Fibroblast of peridontal ligament (primary cell): ENCODE results near the gene RANBP1.
A peak's percentile ranks its signal among the peaks of the same experiment; 100 is the strongest.

Source experiments
- DNase-seq: peaks from one replicate; pipeline ENCODE4 v3.0.0-alpha.2; 2010; ENCODE audit errors: extremely low read depth

Gene RANBP1

DNA sequence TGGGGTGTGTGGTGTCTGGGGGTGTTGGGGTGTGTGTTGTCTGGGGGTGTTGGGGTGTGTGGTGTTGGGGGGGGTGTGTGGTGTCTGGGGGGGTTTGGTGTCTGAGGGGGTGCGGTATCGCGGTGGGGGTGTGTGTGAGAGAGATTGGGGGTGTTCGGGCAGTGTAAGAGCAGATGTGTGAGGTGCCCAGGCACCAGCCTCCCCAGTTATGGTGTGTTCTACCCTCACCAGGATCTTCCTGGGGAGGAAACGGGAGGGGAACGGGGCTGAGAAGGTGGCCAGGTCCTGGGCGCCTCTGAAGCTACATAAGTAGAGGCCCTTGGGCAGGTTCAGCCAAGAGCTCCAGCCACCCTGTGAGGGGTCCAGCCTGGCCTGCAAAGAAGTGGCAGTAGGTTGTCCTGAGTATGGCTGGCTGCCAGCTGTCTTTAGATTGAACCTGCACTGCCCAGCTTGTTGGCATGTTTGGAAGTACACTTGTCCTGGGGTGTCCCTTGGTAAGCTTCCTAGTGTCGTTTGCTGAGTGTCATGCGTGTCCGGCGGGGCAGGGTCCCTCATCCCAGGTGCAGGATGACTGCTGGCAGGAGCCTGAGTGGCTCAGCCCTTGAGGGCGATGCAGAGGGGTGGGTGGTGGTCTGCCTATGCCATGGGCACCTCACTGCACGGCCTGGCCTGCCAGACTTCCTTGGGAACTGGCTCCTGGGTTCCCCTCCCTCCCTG, 7.6 kb downstream of the RANBP1 start:
- DNase-seq: no peak

DNA sequence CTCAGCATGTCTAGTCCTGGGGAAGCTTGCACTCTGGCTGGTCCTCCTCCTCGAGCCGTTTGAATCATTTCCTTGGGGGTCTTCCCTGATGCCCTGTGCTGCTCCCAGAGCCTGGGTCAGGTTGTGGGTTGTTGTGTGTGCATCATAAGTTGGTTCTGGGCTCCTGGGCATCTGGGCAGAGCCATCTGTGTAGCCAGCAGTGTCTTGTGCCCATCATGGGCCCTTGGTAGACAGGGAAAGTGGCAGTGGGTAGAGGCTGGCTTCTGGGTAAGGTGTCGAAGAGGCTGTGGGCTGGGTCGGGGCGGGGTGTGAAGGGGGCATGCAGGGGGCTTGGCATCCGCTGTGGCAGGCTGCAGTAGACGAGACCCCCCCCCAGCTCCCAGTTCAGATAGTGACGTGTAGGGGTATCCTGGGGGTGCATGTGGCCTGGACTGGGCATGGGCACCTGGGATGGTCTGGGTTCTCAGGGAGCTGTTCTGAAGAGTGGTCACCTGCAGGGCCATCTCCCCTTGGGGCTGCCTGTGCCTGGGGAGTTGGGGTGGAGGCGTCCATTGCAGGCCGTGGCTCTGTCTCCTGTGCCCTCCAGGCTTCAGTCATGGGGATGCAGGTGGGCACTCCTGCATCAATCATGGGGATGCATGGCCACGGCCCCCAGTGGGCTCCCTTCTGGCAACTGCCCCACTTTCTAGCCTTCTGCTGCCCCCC, 8.3 kb downstream of the RANBP1 start:
- DNase-seq: no peak

DNA sequence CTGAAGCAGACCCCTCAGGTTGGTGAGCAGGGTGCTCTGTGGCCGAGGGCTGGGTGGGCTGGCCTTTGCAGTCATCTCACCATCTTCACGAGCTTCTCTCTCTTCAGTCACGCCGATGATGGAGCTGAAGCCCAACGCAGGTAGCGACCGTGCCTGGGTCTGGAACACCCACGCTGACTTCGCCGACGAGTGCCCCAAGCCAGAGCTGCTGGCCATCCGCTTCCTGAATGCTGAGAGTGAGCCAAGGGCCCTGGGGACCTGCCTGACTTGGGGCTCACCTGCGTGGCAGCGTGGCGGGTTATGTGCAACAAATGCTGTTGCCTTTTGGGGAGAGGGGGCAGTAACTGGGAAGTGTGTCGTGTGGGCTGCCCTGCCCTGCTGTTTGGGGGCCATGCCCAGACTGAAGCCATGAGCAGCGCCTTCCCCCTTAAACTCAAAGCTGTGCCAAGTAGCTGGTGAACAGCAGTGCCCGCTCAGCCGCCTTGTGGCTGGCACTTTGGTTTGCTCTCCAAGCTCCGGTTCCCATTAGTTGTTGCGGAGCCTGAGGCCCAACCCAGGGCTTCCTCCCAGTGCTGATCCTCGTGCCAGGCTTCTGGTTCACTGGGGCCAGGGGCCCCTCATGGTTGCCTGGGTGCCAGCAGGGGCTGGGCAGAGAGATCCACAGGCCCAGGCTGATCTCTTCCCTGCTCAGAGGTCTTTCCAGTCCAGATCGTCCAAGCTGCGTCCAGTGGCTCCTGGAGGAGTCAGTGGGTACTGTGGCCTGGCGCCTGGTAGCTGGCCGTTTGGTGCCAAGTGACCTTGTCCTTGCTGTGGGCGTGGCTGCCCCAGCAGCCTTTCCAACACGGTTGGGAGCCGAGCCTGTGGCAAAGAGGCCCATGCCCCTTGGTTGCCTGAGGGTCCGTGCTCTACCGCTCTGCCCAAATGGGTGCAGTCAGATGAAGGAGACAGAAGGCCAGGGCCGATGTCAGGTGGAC, 9.6 kb downstream of the RANBP1 start:
- no peak for DNase-seq

DNA sequence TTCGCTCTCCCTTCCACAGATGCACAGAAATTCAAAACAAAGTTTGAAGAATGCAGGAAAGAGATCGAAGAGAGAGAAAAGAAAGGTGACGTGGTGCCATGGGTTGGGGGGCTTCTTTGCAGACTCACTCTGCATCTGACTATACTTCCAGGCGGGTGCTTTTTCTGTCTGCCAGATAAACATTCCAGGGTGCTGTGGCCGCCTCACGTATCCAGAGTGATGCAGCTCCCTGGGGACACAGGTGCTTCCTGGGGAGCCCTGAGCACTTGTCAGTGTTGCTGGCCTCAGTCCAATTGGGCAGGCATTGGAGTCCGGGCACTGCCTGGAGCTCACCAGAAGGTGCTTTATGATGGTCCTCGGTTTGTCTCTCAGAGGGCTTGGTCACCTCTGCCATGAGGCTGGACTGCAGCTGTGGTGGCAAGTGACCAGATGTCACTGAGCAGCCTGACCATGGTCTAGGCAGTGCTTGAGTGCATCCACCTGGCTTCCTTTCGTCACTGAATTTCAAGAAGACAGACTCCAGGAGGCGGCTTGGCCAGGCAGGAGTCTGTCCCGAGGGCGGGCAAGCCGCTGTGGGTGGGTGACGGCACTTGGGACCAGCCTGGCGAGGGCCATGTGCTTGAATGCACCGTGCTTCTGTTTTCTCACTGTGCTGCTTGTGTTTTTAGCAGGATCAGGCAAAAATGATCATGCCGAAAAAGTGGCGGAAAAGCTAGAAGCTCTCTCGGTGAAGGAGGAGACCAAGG, 10.6 kb downstream of the RANBP1 start:
- DNase-seq: no peak

DNA sequence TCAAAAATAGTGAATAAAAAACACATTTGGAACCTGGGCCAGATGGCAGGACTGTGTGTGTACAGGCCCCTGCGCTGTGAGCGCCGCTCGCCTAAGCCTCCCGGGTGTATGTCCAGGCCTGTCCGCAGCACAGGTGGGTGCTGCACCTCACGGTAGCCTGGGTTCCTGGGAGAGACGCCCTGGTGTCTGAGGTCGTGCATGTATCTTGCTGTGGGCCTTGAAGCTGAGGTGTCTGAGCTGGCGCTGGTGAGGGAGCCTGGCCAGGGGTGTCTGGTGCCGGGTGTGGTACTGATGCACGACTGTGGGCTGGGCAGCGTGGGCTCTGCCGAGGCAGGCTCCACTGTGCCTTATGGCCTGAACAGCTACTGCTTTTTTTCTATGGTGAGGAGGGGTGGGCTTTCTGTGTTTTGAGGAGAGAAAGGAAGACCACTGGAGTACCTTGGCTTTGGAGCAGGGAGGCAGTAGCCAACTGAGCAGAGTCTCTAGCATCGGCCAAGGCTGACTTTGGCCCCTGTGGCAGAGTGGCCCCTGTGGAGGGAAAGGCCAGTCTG, 11.5 kb downstream of the RANBP1 start:
- no peak for DNase-seq

DNA sequence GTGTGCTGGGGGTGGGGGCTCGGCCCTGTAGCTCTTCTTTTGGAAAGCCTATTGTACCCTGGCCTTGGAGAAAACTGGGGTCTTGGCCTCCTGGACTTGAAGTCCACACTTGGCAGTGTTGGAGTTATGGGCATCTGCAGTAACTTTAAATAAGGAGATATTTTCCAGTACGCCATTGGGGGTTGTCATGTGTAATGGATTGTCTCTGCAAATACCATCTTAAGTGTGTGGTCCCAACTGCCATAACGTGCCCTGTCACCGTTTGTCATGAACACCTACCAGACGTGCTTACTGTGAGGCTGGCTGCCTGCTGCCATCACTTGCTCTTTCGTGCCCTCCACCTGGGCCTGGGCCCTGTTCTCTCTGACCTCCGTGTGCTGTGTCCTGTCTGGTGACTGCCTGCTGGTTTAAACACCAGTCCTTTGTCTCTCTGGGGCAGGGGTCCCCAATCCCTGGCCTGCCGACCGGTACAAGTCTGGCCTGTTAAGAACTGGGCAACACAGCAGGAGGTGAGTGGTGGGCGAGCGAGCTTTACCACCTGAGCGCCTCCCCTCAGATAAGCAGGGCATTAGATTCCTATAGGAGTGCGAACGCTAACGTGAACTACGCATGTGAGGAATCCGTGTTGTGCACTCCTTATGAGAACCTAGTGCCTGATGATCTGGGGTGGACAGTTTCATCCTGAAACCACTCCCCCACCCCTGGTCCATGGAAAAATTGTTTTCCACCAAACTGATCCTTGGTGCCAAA, 12.1 kb downstream of the RANBP1 start:
- no peak for DNase-seq

DNA sequence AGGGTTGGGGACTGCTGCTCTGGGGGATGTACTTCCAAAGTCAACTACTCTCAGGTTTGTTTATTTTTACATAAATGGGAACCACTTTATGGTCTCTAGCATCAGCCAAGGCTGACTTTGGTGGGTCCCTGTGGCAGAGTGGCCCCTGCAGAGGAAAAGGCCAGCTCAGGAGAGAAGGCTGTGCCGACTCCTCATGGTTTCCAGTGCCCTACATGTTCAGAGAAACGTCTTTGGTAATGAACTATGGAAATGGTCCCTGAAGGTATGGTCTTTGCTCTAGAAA, 12.7 kb downstream of the RANBP1 start:
- DNase-seq: no peak

DNA sequence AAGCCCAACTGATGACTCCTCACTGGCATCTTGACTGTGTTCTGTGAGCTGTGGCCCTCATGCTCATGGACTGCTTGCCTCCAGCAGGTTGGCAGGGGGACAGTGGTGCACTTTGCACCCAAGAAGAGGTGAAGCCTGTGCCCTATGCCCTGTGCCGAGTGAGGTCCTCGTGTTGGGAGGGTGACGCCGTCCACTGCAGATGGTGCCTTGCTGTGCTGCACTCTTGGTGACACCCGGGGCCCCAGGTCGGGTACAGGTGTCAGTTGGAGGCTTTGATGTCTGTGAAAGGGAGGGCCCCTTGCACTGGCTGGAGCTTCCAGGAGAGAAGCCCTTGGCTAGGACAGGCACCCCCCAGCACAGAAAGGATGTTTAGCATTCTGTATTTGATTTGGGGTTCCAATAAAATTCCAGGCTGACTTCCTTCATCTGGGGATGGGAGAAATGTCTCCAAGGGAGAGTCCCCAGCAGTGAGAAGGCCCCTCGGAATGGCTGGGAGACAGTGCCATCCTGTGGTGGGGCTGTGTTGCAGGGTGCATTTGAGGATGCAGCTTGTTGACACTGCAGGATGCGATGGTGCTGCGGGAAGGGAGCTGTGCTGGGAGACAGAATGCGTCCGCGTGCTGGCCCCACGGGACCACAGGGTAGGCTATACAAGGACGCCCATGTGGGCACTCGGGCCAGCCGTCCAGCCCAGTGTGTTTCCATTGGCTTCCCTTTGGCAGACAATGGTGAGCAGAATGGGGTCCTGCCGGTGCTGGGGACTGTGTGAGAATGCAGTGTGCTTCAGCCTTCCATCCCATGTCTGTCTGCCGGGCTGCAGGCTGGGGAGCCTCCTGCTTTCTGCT, 13.2 kb downstream of the RANBP1 start:
- no peak for DNase-seq

DNA sequence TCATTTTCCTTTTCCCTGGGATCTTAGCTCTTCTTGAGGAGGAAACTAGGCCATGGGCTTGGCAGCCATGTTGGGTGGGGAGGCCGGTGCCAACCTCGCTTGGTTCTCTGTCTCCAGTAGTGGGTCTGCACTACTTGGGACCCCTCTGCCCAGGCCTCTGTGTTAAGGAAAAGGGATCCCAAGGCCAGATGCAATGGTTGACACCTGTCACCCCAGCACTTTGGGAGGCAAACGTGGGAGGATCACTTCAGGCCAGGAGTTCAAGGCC, 13.8 kb downstream of the RANBP1 start:
- no peak for DNase-seq

DNA sequence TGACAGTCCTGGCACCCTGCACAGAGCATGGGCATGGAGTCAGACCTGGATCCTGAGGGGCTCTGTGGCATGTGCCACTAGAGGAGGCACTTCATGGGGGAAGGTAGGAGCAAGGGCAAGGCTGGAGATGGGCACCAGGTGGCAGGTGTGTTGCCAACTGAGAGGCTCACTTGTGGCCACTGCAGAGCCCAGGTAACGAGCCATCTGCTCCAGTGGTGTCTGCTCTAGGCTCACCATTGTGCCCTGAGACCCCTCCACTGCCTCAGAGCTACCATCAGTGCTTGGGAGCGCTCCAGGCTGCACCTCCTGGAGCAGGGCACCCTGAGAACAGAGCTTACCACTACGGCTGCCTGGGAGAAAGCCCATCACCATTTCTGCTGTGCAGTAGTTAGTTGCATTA, 14.4 kb downstream of the RANBP1 start:
- DNase-seq: no peak

DNA sequence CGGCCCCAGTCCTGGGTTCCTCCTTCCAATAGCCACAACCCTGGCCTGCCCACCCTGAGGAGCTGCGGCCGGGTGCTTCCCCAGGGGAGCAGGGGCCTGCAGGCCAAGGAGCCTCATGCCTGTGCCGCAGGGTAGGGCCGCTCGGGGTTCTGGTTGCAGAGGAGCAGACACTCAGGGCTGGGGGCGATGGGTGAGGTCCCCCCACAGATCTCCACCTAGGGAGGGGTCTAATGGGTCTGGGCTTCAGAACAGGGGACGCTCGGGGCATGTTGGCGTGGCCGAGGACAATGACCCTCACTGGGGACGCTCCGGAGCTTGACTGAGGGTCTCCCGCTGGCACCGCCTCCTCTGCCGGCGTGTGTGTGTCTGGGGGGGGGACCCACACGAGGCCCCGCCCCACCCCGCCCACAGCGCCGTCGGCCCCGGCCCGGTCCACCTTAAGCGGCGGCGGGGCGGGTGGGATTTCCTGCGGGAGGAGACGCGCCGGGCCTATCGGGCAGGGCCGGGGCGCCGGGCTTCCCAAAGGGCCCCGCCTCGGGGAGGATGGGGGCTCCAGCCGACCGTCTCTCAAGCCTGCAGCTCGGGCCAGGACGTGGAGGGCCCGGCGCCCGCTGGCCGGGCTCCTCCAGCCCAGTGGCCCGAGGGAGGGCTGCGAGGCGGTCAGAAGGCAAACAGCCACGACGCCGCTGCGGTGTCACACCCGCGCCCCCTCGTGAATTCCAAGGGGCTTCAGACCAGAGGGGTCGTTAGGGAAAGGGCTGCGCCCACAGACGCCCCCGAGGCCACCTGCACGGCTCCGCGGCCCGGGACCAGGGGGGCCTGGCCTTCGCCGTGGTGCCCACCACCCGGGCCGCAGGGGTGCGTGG, 15.1 kb downstream of the RANBP1 start:
- DNase-seq: peak; percentile 53

DNA sequence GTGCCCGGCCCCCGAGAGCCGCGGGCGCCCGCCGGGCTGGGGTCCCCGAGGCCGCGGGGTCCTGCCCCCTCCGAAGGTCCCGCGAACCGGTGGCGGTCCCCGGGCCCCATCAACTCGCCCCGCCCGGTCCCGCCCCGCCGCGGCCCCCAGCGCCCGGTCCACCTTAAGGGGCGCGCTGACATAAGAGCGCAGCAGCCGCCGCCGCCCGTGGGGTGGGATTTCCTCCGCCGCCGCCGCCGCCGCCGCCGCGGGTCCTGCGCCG, 15.6 kb downstream of the RANBP1 start, which contains the start of gene ZDHHC8:
TSS of gene ZDHHC8 (plus strand) at position 208 of the 262 bp plus-strand sequence. CDS start 144 bp downstream, outside the sequence.
- DNase-seq: no peak

DNA sequence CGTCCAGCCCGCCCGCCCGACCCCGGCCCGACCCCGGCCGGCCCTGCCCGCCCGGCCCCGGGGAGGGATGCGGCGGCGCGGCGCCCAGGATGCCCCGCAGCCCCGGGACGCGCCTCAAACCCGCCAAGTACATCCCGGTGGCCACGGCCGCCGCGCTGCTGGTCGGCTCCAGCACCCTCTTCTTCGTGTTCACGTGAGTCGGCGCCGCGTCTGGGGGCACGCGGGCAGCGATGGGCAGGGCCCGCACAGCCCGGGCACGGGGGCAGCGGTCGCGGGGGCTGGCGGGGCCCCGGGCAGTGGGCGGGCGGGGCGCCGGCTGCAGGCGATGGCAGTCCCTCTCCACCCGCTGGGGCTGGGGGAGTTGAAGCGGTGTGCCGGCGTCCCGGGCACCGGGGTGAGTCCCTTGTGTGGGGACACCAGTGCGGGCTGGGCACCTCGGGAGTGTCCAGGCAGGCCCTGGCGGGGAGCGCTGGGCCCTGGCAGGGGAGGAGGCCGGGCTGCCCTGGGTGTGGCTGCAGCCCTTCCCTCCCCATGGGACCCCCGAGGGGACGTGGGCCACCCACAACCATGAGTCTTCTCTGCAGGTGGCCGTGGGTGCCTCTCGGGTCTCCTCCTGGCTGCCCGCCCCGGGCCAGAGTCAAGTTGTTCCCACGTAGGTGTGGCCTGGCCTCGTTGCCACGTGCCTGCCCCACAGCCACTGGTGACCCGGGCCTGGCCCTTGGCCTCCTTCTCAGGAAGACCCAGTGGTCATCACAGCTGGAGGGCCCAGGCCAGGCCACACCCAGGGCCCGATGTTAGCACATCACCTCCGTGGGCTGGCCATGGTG, 16.2 kb downstream of the RANBP1 start:
- no peak for DNase-seq

DNA sequence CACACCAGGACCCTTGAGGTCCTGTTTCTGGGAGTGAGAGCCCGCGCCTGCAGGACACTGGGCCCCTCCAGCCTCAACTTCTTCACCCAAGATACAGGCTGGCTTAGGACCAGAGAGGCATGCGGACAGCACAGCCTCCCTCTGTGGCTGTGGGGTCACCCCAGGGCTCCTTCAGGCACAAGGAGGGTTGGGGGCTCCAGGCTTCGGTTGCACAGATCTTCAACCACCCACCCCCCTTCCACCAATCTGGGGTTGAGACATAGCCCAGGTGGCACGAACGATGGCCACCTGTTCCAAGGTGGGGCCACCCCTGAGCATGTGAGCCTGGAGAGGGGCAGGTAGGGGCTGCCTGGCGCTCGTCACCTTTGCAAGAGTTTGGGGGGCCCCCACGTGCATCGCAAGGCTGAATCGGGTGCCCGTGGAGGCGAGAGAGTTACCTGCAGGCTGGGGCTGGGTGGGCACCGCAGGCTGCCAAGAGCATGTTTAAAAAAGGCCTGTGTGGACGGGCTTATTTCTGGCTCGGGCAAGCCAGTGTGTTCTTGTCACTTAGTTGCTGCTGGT, 16.9 kb downstream of the RANBP1 start:
- no peak for DNase-seq

DNA sequence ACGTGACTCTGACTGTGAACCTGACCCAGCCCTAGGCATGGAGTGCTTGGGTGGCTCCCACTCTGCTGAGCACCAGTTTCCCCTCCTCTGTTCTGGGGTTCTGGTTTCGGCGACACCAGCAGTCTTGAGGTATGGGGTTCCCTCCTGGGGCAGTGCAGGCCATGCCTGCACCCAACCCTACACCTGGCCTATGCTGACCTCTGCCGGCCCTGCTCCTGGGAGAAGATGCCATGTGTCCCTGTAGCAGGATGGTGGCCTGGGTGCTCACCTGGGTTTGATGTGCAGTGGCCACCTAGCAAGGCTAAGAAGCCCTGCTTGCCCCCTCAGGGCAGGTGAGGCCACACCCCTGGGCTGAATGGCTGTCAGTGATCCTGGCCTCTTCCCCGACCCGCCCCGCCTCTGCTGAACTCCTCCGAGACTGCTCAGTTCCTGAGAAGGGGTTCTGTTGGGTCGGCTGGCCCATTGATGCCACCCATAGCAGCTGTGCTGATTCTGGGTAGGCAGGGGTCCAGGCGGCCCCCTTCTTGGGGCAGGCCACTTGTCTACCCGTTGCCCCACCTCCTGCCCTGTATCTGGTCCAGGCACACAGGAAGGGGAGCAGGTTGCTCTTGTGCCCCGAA, 18.1 kb downstream of the RANBP1 start:
- DNase-seq: no peak

DNA sequence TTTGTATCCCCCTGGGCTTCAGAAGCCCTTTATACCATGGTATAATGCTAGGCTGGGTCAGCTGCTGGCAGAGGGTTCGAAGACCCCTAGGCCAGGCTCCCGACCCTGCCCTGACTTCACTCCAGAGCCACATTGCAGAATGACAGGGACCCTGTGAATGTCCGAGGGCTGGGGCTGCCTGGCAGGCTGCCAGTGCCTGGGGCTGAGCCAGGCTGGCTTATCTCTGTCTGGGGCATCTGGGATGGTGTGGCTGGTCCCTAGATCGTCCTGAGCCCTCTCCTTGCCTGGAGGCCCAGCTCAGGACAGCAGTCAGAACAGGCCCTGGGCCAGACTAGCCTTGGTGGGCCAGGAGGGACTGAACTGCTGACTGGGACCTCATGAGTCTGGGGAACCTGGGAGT, 19.4 kb downstream of the RANBP1 start:
- no peak for DNase-seq

DNA sequence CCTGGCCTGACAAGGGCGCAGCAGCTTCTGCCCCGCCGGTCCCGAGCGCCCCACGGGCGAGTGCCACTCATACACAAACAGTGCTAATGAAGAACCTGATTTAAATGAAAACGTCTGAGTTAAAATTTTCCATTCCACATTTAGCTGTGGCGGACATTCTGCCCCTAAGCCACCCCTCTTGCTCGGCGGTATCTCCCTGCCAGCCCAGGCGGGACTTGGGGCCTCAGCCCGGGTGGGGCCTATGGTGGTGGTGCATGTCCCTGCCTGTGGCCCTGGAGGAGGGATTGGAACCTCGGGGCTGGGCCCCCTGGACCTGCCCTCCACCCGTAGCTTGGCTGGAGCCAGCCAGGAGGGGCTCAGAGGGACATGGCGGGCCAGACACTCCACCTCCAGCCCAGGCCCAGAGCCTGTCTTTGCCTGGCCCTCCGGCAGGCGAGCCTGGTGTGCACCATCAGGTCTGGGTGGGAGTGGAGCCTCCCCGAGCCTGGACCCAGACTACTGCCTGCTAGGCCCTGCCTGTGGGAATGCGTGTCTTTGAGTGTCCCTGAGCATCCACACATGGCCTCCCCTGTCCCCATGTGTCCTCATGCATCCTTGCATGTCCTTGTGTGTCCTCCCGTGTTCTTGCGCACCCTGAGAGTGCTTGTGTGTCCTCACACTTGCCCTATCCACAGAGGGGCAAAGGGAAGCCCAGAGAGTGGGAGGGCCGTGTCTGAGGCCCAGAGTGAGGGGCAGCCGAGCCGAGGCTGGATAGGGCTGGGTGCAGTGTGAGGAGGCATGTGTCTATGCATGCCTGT, 20.1 kb downstream of the RANBP1 start:
- DNase-seq: no peak
